HUDEP-2 (cell line): ENCODE data around the gene POMGNT1.
A peak's percentile ranks its signal among the peaks of the same experiment; 100 is the strongest.

Experiments used
- DNase-seq, 76 experiments: peaks; one replicate each; lab custom pipeline; 2025; ENCODE audit not compliant: unreplicated experiment in 76 of 76; lab: John Stamatoyannopoulos, UW

The POMGNT1 gene

DNA sequence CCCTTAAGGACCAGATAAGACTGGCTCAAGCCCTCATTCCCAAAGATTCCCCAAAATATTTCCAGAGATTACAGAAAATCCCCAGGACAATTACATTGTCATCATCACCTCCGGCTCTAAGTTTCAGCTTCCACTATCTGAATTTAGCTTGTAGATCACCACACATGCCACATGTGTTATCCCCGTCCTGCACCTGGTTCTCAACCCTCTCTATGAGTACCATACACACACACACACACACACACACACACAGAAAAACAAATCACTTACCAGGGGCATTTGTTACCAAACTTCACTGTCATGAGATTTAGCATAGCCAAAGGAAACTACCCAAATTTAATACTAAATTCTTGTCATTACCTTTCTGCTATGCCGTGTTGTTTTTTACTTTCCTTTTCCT is 38.7 kb downstream of the POMGNT1 start:
- peak in 2 of 76 experiments; percentile 21 to 22 for DNase-seq

DNA sequence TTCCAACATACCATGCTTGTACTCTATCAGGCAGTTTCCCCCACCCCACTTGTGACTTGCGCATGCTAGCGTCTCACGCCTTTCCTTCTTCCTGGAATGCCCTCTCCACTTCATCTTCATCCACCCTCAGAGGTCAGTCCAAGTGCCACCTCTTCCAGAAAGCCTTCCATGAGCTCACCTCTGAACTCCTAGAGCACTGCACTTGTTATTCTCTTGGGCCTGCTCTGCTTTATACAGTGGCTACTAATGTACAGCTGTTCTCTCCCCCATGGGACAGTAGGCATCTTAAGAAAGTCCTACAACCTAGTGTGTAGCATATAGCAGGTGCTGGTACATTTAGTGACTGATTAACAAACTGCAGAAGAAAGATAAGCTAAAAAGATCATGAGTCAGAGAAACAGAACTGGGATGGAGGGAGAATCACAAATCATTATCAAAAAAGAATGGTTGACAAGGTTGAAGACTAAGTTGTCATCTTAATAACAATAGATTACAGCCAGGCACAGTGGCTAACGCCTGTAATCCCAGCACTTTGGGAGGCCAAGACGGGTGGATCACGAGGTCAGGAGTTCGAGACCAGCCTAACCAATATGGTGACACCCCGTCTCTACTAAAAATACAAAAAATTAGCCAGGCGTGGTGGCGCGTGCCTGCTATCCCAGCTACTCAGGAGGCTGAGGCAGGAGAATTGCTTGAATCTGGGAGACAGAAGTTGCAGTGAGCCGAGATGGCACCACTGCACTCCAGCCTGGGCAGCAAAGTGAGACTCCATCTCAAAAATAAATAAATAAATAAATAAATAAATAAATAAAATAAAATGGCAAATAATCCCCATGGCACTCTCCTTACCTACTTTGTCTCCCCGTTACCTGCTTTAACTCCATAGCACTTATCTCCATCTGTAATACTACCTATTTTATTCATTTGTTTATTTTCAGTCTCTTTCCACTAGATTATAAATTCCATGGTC is 39.6 kb downstream of the POMGNT1 start:
- peak in 62 of 76 experiments; percentile 11 to 94 (median 61) for DNase-seq

DNA sequence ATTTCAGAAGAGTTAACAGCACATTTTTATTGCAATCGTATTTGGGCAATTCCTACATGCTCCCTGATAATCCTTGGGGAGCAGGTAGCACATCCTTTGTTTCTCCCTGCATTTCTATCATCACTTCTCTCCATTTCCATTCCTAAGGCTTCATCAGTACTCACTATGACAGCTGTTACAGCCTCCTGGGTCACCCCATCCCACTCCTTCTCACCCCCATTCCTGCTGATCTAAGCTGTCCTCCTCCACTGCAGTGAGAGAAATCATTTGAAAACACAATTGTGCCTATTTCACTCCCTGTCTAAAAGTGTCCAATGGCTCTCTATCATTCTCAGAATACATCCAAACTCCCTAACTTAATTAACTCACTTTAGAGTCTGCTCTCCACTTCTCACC is 40.3 kb downstream of the POMGNT1 start:
- DNase-seq, result peak in 2 of 76 experiments; percentile 37 to 47

DNA sequence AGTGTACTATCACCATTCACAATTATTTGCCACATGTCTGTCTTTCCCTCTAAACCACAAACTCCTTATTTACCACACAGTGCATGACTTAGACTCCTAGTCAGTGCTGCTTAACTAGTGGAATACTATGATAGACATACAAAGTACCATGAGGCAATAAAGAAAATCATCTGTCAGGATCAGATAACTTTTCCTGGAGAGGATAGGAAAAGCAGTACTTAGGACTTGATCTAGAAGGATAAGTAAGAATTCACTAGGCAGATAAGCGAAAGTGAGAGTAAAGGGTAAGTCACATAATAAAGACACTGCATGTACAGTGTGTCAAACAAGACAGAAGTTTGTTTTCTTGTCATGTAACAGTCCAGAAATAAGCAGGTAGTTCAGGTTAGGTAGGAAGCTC is 44.5 kb downstream of the POMGNT1 start:
- DNase-seq, result no peak

DNA sequence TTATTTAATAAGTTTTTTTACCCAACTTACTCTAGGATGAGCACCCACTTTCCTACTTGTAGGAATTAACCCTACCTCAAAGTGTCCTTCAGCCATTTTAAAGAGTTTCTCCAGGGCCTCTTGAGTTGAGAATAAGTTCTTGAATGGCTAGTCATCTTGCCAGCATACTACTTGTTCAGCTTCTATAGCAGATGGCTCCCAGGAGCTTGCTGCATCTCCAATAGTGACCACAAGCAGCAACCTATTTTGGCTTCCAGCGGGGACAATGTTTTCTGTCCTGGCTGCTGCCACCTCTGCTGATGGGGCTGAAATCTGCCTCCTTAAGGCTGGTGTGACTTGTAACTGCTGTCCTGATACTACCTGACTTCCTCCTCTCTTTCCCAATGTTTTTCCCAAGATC is 45.0 kb downstream of the POMGNT1 start:
- DNase-seq, result peak in 1 of 76 experiments; percentile 4

DNA sequence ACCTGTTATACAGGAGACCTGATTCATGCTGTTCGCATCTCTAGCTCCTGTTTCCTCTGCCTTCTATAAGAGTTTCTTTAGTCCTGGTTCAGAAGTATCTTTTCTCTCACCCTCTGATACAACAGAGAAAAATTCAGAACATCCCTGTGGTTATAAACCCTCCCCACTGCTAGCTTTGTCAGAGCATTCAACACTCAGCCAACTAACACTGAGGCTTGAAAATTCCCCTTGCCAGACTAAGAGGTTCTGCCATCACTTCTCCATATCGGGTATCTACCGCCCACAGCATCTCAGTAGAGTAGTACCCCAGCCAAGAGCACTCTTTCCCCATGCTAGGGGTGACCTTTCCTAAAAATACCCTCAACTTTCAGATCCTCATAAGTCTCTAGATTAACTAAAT is 46.2 kb downstream of the POMGNT1 start:
- no peak for DNase-seq

DNA sequence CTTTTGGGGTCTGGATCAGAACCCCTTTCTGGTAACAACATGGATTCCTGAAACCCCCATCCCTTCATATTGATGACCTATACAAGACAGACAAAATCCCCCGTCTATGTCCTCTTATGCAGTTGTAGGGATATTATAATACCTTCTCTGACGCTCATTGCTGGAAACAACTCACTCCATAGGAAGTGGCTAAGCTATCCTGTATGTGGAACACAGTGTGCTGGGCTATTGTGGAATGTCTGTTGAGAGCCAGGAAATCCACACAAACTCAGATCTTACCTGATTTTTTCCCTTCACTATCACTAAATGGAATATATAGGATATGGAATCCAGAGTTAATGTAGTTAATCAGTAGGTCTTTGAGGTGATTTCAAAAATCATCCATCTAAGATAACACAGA is 48.1 kb downstream of the POMGNT1 start:
- no peak for DNase-seq

DNA sequence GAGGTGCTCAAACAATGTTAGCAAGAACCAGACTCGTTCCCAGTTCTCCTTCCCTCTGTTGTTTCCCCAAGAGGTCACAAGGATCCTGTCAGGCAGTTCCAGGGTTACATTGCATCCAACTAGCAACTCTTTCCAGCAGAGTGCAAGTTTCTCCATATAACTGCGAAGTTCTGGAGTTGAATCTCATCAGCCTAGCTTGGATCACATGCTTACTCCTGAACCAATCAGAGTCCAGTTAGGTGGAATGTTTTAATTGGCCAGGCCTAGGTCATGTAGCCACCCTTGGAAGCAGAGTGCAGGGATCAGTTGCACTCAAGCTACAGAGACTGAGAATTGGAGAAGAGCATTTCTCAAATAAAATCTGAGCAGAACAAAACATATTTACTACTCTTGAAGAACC is 49.9 kb downstream of the POMGNT1 start:
- peak in 1 of 76 experiments; percentile 10 for DNase-seq
